ENCODE data around the gene GPR153.

DNA sequence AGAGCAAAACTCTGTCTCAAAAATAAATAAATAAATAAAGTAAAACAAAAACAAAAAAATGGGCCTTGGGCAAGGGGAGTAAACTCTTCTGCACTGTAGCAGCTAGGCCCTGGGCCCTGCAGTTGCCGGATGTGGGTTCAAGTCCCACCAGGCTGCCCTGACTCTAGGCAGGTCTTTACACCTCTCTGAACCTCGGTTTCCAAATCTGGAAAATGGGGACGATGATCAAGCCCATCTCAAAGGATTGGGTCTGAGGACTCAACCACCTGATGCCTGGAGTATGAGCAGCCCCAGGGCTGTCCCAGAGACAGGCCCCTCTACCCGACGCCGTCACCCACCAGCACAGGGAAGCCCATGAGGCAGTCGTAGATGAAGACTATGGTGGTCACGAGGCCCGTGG is 7.5 kb downstream of the GPR153 start:
- TF ChIP-seq, protein P1, sequence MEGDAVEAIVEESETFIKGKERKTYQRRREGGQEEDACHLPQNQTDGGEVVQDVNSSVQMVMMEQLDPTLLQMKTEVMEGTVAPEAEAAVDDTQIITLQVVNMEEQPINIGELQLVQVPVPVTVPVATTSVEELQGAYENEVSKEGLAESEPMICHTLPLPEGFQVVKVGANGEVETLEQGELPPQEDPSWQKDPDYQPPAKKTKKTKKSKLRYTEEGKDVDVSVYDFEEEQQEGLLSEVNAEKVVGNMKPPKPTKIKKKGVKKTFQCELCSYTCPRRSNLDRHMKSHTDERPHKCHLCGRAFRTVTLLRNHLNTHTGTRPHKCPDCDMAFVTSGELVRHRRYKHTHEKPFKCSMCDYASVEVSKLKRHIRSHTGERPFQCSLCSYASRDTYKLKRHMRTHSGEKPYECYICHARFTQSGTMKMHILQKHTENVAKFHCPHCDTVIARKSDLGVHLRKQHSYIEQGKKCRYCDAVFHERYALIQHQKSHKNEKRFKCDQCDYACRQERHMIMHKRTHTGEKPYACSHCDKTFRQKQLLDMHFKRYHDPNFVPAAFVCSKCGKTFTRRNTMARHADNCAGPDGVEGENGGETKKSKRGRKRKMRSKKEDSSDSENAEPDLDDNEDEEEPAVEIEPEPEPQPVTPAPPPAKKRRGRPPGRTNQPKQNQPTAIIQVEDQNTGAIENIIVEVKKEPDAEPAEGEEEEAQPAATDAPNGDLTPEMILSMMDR (IDR thresholded peaks at IDR 0.05), result no peak
- TF ChIP-seq POLR2A (IDR thresholded peaks at IDR 0.05), result no peak
